Breast epithelium (tissue), 3 donors: ENCODE results near the gene FNDC10.

Source experiments
- POLR2A ChIP-seq: fragments of 450-650 bp; IDR thresholded peaks from one replicate; pipeline ENCODE4 v1.6.1; 2016; ENCODE audit warnings: antibody characterized with exemption, mild to moderate bottlenecking, moderate library complexity
- TF ChIP-seq, protein P1 (sequence below), 3 donors: fragments of 450-650 bp; IDR thresholded peaks; one replicate each; pipeline ENCODE4 v1.5.1; 2016 to 2017; ENCODE audit warnings: antibody characterized with exemption in 3 of 3, mild to moderate bottlenecking in 3 of 3, moderate library complexity in 3 of 3

- TF ChIP-seq, protein P1, sequence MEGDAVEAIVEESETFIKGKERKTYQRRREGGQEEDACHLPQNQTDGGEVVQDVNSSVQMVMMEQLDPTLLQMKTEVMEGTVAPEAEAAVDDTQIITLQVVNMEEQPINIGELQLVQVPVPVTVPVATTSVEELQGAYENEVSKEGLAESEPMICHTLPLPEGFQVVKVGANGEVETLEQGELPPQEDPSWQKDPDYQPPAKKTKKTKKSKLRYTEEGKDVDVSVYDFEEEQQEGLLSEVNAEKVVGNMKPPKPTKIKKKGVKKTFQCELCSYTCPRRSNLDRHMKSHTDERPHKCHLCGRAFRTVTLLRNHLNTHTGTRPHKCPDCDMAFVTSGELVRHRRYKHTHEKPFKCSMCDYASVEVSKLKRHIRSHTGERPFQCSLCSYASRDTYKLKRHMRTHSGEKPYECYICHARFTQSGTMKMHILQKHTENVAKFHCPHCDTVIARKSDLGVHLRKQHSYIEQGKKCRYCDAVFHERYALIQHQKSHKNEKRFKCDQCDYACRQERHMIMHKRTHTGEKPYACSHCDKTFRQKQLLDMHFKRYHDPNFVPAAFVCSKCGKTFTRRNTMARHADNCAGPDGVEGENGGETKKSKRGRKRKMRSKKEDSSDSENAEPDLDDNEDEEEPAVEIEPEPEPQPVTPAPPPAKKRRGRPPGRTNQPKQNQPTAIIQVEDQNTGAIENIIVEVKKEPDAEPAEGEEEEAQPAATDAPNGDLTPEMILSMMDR (IDR thresholded peaks at IDR 0.05): no peak
- TF ChIP-seq POLR2A: no peak
These were observed 23.3 kb upstream of the FNDC10 start for GRCh38 chr1:1623181-1623630.
